Dedifferentiated amniotic fluid mesenchymal stem cell (primary cell): ENCODE results near the gene KCNIP2.
A peak's percentile ranks its signal among the peaks of the same experiment; 100 is the strongest.

ENCODE experiments used
- DNase-seq: peaks from one replicate; pipeline ENCODE4 v3.0.0-alpha.2; 2016; ENCODE audit errors: extremely low spot score

KCNIP2 gene

DNA sequence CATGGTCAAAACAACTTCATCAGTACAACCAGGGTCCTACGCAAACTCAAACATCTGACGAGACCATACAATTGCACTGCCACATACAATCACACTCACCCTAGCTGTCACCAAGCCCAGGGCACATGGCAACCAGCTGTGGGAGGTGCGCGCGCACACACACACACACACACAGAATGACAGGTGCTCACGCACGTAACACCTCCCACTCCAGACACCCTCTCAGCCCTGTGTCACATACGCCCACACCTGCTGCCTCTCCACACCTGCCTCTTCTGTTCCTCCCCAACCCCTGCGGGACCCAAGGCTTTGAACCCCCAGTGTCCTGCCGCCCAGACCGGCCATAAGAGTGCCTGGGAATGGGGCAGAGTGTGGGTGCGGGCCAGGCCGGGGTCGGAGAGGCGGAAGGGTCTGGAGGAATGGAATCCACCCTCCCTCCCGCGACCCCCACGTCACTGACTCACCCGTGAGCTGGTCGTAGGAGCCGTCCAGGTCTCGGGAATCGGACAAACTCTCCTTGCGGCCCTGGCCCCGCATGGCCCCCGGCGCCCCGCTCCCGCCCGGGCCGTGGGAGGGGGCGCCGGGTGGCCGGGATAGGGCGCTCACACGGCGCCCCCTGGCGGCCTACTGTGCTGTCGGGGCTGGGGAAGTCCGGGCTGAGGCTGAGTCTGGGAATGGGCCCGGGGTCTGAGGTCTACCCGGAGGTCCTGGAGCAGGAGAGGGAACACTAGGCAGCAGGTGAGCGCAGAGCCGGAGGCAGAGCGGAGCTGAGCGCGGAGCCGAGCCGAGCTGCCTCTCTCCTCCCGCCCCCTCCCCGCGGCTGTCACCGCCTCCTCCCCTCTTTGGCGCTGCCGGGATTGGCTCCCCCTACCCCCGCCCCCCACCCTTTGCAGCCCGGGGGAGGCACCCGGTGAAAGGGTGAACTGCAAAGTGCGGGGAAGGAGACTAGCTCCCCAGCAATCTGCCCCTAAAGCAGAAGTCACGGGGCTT is at the start of gene KCNIP2:
Gene KCNIP2 (minus strand): TSS at position 769 of the 990 bp plus-strand sequence. CDS start 232 bp downstream, at position 537.
- DNase-seq: no peak

DNA sequence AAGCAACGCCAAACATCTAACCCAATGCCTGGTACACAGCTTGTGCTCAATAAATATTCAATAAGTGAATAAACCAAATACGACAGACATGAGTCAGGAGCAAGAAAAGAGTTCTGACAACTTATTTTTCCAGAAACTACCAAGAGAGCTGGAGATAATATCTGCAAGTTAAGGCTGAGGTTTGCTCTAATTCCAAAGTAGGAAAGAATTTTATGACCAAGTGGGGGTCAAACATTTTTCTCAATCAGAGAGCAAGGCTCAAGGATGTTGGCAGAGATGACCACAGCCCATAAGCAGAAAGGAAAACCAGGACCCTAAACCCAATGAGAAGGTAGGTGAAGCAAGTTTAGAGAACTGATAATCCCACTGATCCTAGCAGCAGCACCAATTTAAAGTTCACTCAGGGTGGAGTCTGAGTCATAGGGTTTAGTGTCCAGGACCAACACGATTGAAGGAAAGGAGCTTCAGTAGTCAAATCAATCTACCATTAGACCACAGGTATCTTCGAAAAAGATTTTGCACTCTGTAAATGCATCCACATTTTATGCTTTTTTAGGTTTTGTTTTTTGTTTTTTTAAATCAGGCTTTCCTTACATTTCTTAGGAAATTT is 49.3 kb upstream of the KCNIP2 start:
- no peak for DNase-seq

DNA sequence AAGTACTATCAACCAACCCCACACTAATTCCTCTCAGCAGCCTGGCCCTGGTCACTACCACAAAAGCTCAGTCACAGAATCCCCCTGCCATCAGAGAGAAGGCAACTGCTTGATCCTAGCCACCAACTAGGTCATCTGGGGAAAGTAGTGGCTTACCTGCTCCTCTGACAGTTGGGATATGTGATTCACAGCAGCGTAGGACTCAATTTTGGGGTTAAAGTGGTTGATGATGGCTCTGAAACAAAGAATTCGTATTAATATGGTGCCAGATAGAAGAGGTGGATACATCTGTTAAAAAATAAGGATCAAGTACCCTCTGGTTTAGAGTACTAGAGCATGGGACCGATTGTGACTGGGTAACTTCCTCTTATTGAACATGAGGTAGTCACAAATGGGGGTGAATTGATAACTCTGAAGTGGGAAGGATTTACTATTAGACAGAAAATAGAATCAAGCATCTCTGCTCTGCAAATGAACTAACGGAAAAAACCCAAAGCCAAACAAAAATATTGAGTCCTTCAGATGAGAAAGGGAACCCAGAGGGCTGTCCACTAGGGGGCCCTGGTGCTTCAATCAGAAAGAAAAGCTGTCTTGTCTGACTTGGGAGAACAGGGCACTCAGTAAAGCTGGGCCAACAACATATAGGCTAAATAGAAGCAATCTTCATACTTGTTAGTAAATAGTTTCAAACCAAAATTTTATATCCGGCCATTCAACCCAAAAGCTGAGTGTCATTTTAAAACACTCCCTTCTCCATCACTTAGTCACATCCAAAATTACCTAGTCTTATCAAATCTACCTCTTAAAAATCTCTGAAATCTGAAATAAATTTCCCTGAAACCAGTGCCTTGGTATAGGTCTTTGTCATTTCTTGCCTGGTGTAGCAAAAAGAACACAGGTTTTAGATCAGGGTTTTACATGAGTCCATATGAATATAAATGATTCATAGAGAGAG is 45.9 kb upstream of the KCNIP2 start:
- peak; percentile 79 for DNase-seq

DNA sequence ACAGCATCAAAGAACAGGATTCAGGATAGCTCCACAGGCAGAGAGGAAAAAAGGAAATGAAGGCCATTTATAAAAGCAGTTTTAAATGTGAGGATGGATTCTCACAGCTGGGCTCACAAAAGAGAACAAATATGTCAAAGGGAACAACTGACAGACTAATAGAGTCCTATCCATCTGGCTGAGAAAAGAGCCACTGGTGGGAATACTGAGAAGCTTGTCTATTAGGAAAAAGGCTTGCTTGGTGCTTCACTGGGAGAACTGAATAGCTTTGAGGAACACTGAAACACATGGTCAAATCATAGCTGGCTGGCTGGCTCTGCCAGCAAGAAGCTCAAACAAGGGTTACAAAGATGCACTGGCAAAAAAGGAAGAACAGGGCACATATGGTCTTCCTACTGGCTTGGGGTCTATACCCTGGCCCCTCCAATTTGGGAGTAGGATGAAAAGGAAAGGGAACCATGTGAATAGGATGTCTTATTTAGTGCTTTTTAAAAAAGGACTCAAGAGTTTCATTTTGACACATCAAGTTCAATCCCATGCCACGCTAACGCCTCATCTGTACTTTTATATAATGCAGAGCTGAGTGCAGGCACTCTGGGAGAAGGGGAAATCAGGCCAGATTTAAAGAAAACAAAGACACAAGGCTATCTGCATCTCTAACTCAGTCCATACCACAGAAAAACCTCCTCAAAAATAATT is 44.8 kb upstream of the KCNIP2 start:
- DNase-seq: no peak

DNA sequence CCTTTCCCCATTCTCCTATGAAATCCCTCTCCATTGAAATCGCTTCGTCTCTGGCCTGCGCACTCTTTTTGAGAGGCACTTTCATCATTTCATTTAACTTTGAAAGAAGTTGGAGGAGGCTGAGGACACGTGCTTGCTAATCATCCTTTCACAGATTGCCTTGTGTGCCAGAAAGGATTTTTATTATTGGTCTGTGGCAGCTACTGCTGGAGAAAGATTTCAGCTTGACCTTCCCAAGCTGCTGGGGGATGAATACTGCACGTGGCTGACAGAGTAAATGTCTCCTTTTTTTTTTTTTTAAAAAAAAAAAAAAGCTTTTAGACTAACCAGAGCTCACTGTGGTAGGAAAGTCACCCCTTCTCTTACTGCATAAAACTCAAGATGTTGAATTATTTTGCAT is 44.2 kb upstream of the KCNIP2 start:
- no peak for DNase-seq

DNA sequence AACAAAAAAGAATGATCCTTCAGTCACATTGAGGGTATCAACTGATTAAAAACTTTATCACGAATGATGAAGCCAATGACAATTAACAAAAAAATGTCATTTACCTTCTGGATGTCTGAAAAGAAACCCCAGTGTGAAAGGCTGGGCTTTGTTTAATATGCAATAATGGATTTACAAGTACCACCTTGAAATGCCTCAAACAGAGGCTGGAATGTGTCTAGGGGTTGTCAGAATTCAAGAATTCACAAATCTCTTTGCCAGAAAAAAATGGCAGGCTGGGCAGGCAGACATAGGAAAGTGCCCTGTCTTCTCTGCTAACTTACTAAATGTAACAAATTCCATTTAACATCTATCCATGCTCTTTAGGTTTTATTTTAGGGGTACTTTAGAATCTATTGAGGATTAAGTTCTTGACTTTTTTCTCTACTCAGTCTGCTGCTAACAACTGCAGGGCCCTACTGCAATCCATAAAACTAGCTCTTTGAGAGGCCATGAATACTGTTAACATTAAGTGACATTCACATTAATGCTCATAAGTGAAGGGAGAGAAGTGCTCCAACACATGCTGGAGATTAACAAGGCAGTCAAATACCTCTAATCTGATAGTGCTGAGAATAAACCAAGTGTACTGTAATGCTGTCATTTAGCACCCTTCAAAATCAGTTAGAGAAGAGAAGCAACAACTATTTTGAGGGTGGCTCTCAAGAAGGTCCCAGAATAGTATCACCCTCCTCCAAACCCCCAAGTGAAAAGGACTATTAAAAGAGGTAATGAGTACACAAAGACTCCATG is 43.1 kb upstream of the KCNIP2 start:
- no peak for DNase-seq

DNA sequence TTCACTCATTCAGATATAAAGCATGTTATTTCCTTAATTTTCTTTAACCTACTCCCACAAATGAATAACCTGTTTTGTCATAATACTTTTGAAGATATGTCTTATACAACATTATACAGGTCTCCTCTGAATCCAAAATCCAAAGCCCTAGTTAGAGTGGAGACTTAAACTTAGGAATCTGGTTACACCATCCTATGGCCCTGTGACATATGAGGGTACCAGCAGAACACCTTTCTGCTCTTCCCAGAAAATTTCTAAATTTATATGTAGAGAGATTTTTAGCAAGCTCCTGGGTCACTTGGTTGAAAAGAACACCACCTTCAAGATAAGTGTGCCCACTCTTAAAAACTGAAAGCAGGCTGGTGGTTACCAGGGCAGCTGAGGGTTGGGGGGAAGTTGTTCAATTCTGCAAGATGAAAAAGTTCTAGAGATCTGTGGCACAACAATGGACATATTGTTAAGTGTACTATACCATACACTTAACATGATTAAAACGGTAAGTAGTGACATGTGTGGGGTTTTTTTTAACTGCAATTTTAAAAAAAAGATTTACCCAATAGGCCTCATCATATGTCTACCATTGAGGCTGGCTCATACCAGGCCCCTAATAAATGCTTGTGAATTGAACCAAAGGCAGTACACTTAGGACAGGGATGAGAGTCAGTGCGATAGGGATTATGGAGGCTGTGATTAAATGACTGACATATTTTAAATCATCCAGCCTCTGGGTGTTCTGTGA is 37.6 kb upstream of the KCNIP2 start:
- no peak for DNase-seq

DNA sequence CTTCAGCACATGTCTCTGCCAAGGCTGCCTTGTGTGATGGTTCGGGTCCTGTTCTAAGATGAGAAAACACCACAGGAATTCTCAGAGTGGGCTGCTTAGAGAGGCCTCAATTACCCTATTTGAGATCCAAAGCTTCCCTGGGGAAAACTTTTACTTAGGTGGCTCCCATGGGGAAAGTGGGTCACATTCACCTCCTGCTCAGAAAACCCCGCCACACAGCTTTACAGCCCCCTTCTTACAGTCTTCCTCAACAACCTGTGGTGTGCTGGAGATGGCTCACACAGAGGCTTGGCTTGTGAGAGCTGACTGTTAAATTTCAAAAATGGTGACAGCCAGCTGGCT is 36.6 kb upstream of the KCNIP2 start:
- no peak for DNase-seq

DNA sequence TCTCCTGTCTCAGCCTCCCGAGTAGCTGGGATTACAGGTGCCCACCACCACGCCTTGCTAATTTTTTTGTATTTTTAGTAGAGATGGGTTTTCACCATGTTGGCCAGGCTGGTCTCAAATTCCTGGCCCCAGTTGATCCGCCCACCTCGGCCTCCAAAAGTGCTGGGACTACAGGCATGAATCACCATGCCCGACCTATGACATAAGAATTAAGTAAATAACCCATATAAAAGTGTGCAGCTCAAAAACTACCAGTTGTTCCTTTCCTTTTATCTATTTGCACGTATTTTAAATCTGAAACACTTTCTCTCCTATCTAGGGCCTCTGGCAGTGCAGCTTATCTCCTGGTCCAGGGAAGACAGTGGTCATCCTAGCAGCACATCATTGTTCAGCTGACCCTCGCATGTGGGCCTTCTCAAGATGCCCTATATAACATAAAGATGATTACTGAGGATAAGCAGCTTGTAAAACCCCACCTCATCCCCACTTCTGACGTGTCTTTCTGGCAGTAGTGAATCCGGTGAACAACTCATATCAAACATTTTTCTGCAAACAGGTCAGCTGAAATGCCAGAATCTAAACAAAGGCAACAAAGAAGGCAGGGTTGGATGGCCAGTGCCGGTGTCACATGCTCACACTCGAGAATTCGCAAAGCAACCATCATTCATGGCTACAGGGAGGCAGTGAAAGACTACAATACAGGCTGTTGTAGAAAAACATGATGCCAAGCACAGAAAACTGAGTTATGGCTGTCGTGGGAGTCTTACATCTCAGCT is 36.0 kb upstream of the KCNIP2 start:
- DNase-seq: no peak

DNA sequence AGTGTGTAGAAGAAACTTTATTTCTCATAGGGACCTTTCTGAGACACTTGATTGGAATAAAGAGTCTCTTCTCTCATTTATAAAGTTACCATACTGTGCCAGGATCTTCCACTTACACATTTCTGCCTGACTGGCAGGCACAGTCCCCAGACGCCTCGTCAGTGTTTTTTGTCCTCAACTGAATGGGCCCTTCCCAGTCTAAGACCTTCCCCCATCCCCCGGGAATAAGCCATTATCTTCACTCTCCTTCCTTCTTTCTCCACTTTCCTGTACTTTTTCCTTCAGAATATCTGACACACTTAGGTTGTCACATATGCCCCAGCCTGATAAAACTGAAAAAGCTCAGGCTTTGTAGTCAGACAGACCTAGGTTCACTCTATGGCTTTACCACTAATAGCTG is 35.3 kb upstream of the KCNIP2 start:
- DNase-seq: no peak

DNA sequence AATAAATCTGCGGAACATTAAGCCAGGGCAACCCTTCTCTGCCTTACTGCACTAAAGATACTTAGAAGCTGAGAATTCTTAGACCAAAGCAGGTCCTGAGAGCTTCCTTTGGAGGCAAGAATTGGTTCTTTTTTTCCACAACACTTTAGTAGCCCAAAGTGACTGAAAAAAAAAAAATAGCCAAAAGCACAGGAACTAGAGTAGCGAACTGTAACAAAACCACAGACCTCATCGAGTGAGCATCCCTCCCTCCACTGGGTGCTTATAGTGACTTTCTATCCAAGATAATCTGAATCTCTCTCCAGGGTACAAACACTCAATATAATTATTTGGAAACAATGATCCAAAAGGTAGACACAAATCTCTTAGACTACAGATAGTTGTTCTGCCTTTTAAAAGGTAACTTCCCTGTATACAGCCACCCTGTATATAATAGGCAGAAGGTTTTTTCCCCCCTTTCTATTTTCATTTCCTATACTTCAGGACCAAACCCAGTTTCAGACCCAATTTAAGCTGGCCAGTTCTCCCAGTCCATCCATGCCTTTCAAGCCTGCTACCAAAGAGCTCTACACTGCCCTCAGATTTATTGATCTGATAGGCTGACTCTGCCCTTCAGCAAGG is 31.6 kb upstream of the KCNIP2 start:
- no peak for DNase-seq

DNA sequence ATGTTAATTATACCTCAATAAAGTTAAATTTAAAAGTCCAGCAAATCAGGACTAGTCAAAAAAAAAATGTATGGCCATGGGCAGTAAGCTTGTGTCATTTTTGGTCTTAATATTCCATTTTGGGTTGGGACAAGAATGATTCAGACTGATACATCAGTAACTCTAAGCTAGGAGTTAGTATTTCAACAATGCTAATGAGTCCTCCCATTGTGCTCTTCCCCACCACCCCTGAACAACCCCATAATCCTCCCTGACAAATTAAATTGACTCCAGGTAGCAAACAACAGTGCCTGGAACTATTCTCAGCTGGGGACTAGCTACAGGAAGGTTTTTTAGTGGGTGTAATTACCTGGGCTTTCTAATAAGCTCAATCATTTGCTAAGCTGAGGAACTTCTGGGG is 30.7 kb upstream of the KCNIP2 start:
- no peak for DNase-seq

DNA sequence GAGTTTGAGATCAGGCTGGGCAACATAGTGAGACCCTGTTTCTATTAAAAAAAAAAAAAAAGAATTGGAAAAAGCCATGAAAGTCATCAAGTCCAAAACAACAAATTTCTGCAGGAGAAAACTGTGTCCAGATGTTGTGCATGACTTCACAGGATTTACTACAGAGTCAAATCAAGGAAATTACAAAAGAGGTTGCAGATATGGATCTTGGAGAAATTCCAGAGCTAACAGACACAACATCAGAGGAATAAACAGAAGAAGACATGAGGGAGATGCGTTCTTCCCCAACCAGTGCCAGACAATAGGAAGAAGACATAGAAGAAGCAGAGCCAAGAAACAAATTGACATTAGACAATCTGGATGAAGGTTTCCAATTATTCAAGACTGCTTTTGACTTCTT is 24.3 kb upstream of the KCNIP2 start:
- DNase-seq: no peak

DNA sequence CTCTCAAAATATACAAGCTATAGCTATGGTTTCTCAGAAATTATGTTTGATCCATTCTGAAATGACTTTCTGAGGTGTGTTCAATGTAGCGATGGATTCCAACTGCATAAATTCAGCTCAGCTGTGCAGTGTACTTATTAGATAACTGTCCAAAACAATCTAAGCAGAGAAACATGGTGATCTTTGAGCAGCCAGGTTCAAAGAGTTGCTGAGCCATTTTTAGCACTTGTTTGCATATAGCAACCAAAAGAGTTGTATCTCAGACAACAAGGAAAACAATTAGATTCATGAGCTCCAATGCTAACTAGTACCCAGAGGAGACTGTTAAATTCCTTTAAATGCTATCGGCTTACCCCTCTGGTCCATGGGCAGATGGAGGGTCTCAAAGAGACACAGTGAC is 15.9 kb upstream of the KCNIP2 start:
- DNase-seq: no peak

DNA sequence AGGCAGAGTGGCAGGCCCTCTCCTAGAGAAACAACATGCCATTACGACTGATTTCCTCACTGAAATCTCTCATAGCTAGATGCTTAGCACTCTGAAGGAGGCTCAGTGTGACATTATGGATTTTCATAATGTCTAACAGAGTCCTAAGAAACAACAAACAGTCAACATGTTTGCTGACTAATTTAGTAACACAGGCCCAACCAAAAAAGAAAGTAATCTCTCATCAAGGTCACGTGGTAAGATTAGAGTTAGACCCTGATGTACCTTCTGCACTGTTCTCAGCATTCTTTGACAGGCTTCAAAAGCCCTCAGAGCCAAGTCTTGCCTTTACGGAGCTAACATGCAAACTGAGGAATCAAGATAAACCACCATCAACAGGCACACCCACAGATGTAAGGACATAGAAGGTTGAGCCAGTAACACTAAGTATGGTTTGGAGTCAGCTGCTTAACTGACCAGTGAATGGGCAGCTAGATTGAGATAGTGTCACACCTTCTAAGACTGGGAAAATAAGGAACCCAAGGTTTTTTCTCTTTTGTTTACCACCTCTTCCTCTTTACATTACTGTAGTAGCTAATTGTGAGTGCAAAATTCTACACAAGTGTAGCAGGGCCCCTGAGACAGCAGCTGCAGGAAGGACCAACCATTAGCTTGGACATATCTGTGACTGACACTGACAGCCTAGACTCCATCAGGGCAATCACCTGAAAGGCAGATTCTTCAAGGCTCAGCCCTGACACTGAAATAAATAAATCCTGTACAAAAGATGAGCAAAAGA is 15.3 kb upstream of the KCNIP2 start:
- DNase-seq: no peak

DNA sequence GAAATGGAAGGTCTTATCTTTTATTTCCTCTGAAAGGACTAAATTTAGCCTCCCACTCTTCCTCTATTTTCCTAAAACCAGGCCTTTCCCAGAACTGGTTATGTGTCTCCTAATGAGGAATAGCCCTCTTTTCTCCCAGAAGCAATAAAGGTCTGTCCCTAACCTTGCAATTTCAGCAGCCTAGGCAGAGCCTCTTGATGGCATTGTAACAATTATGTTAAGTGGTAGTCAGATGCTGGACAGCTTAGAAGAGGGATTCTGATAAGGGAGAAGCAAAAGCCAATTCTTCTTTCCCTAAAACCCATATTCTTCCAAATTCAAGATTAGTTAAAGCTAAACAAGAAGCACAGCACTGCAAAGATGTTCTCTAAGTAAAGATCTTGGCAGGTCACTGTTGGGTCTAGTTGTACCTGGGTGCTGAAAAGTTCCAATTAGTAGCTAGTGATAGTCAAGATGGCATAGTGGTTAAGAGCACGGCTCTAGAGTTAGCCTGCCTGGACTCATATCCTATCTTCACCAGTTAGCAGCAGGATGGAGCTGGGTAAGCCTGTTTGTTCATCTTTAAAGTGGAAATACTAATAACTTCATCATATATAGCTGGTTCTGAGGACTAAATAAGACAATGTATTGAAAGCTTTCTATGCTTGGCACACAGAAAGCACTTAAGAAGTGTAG is 14.3 kb upstream of the KCNIP2 start:
- DNase-seq: no peak

DNA sequence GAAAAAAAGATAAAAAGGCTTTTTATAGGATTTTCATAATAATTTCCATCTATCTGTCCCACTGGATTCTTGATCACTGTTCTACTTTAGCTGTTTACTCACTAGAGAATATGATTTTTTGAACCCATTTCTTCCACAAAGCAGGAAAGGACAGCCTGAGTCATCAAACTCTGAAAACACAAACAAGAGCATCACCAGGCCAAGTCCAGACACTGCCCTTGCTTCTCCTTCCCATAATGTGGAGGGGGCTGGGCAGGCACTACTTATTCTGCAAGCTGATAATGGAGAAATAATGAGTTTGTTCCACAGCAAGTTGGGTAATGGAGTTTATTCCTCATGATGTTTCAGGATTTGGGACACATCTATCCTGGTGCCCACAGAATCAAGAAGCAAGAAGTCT is 13.0 kb upstream of the KCNIP2 start:
- DNase-seq: no peak
